GM21526 (cell line): ENCODE measurements around the gene CAMK2A.
"Not testable (repeated sequence)": the region's sequence is repeated elsewhere in the genome, so short reads cannot be mapped to it uniquely, and the experiment has no call there.

ENCODE experiments used
- ATAC-seq: cut with Tn5 transposase; IDR thresholded peaks from one replicate; pipeline ENCODE4 v1.9.1; 2021; ENCODE audit warnings: moderate library complexity; ENCODE audit not compliant: unreplicated experiment, low FRiP score

The CAMK2A gene

GRCh38 chr5:150242251-150242894 is 47.2 kb downstream of the CAMK2A start:
- no peak for ATAC-seq

GRCh38 chr5:150241298-150242160 is 48.0 kb downstream of the CAMK2A start:
- ATAC-seq, result no peak

GRCh38 chr5:150239794-150240122 is 49.8 kb downstream of the CAMK2A start:
- no peak for ATAC-seq

DNA sequence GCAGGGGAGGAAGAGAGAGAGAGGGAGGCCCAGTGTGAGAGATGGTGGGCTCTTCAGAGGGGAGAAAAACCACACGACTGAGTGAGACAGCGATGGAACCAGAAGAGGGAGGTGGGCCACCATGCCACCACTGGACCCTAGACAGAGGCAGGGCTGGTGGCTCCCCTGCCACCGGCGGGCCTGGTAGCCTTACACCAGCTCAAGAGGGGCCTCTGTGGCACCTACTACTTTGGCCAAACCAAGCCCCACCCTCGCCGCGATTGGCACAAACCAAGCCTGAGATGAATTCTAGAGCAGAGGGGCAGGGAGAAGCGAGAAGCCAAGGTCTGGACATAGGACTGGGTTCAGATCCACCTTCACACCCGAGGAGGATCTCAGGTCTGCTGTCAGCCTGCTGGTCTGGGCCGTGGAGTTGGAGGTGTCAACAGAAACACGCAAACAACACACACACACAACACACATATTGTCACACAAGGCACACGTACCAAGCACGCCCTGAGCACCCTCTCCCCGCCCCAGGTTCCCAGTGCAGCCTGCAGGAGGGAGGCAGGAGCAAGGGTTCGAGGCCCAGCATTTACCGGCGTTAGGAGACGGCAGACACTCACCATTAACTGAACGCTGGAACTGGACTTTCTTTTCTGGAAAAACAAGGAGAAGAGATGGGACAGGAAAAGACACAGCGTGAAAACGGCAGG is 50.3 kb downstream of the CAMK2A start:
- ATAC-seq, result no peak

DNA sequence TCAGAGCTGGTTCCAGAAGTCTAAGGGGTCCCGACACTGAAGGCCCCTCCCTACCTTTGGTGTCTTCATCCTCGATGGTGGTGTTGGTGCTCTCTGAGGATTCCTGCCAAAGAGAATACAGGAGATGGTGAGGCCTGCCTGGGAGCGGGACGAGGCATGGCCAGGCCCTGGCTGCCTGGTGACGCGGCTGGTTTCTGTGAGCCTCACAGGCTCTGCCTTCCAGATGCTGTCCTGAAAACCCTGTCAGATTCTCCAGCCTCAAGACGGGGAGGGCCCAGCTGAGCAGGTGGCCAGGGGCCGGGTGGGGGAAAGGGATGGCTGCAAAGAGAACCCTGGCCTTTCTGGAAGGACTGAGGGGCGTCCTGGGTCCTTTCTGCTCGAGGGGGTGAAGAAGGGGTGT is 50.9 kb downstream of the CAMK2A start:
- ATAC-seq, result no peak

GRCh38 chr5:150236981-150237754 is 52.4 kb downstream of the CAMK2A start:
- ATAC-seq, result no peak

- ATAC-seq, result no peak
Observed at GRCh38 chr5:150236313-150236712, 53.3 kb downstream of the CAMK2A start.

GRCh38 chr5:150235500-150235854 is 54.1 kb downstream of the CAMK2A start:
- no peak for ATAC-seq

- no peak for ATAC-seq
Observed at GRCh38 chr5:150234576-150235499, 54.7 kb downstream of the CAMK2A start.

DNA sequence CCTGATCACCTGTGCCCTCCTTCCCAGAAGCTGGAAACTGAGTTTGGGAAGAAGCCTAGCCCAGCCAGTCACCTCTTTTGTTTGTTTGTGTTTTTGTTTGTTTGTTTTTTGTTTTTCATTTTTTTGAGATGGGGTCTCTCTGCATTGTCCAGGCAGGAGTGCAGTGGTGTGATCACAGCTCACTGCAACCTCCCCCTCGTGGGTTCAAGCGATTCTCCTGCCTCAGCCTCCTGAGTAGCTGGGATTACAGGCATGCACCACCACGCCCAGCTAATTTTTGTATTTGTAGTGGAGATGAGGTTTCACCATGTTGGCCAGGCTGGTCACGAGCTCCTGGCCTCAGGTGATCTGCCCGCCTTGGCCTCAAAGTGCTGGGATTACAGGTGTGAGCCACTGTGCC is 55.9 kb downstream of the CAMK2A start:
- ATAC-seq, result not testable (repeated sequence)

GRCh38 chr5:150230842-150231241 is 58.7 kb downstream of the CAMK2A start:
- no peak for ATAC-seq

DNA sequence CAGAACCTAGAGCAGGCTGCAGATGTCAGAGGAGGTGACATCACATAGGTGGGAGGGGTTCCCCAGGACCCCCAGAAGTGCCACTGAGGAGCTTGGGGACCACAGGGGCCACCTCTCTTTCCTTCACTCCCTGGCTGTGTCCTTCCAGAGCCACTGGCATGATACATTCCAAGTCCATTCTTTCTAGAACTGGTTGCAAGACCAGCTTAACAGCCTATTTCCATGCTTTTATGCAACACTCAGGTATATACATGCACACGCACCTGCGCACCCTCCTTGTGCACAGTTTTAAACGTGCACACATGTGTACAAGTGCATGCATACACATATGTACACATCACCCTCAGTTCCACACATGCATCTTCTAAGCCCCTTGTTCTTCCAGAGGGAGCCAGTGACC is 60.0 kb downstream of the CAMK2A start:
- no peak for ATAC-seq

GRCh38 chr5:150227606-150228273 is 61.8 kb downstream of the CAMK2A start:
- no peak for ATAC-seq

DNA sequence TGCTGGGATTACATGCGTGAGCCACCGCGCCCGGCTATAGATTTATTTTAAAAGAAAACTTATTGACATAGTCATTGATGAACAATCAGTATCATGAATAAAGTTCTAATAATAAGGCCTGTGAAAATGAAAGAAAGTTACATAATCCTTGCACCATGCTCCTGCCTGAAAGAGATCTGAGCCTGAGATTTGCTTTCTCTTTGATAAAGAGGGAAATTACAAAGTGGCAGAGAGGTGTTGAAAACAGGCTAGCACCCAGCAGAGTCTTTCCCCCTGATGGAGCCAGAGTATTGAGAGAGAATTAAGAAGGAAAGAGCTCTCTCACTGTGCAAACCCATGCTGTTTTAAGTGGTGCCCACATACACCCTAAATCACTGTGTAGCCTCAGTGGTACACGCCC is 62.5 kb downstream of the CAMK2A start:
- no peak for ATAC-seq

DNA sequence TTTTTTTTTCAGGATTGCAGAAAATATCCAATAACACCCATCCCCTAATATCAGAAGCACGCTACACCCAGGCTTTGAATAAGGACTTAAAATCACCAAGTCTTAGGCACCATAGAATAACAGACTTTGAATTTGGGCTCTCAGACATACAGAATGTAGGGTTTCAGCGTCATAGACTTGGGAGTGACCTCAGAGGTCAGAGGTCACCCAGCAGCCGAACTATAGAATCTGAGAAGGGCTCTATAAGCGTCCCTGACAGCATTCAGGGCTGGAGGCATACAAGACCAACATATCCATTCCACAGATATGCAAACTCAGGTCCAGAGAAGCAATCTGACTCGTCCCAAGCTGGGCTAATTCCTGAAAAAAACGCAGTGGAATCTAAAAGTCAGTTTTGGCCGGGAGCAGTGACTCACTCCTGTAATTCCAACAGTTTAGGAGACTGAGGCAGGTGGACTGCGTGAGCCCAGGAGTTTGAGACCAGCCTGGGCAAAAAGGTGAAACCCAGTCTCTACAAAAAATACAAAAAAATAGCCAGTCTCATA is 65.0 kb downstream of the CAMK2A start:
- ATAC-seq, result no peak

DNA sequence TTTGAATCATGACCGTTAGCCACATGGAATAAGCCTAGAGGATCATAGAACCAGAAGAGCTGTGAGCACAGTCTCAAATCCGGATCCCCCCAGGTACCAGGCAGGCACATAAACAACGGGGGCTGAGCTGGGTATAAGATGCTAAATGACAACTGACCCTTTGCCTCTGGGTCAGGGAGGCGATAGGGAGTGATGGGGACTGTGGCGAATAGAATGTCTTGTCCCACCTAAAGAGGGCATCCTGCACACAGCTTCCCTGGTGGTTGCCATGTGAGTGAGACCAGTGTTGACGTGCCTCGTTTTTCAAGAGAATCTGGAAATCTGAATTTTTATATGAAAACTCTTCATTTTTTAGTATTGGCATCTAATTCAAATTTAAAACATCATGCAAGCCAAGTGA is 66.1 kb downstream of the CAMK2A start:
- ATAC-seq, result no peak

DNA sequence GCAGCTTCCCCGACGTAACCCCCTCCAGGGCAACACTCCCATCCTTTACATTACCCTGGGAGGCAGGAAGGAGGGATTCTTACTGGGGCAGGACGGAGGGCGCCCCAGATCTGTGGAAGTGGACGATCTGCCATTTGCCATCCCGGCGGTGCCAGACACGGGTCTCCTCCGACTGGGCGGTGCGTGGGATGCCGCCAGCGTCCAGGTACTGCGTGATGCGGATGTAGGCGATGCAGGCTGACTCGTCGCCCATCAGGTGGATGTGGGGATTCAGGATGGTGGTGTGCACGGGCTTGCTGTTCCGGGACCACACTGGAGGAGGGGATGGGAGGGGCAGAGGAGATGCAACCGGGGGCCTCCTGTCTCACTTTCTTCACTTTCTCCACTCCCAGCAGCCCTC is 66.7 kb downstream of the CAMK2A start:
- ATAC-seq, result no peak

GRCh38 chr5:150221471-150221870 is 68.1 kb downstream of the CAMK2A start:
- ATAC-seq, result no peak

- no peak for ATAC-seq
Observed at GRCh38 chr5:150219861-150220260, 69.7 kb downstream of the CAMK2A start.
